ENCODE data around the gene FAM107B.
A peak's percentile ranks its signal among the peaks of the same experiment; 100 is the strongest.

FAM107B gene

GRCh38 chr10:14670551-14671240 is 104.0 kb downstream of the FAM107B start:
- Histone ChIP-seq H3K9me3 (no peaks in the 10 kb centered on the region), H3K27me3 (no peaks in the 10 kb centered on the region), H3K36me3 (no peaks in the 10 kb centered on the region), H3K27ac (peak overlapping the region in 1 of 2 donors; percentile 31), H3K4me1 (peaks cover 0 to 12% (median 0%) of the 10 kb centered on the region in 4 donors), H3K4me3 (no peak overlapping the region)
- intact Hi-C loops (cut with DNase I; ENCODE audit: low total_unique reads): no loop called here
- TF ChIP-seq CTCF (IDR thresholded peaks at IDR 0.05): no peak
- DNase-seq: no peak

DNA sequence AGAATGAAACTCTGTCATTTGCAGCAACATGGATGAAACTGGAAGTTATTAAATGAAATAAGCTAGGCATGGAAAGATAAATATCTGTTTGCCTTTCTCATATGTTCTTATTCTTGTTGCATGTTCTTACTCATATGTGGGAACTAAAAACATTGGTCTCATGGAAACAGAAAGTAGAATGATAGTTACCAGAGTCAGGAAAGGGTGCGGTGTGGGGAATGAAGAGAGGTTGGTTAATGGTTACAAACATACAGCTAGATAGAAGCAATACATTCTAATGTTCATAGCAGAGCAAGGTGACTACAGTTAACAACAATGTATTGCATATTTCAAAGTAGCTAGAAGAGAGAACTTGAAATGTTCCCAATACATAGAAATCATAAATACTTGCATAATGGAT is 105.1 kb downstream of the FAM107B start:
- Histone ChIP-seq H3K4me3 (no peak overlapping the region), H3K4me1 (peaks cover 0 to 12% (median 0%) of the 10 kb centered on the region in 4 donors), H3K27ac (no peak overlapping the region), H3K9me3 (no peaks in the 10 kb centered on the region), H3K27me3 (no peaks in the 10 kb centered on the region), H3K36me3 (no peaks in the 10 kb centered on the region)
- intact Hi-C loops (cut with DNase I; ENCODE audit: low total_unique reads): no loop called here
- DNase-seq: no peak
- TF ChIP-seq CTCF (IDR thresholded peaks at IDR 0.05): no peak

- no peak for DNase-seq
- peaks cover 0 to 12% (median 0%) of the 10 kb centered on the region in 4 donors for H3K4me1 ChIP-seq
- TF ChIP-seq CTCF (IDR thresholded peaks at IDR 0.05): no peak
- H3K4me3 ChIP-seq: no peak overlapping the region
- intact Hi-C loops (cut with DNase I; ENCODE audit: low total_unique reads): no loop called here
- H3K9me3 ChIP-seq: no peaks in the 10 kb centered on the region
- no peak overlapping the region for H3K27ac ChIP-seq
- H3K27me3 ChIP-seq: no peaks in the 10 kb centered on the region
- H3K36me3 ChIP-seq: no peaks in the 10 kb centered on the region
These were observed 106.9 kb downstream of the FAM107B start for GRCh38 chr10:14667781-14668180.

GRCh38 chr10:14667280-14667679 is 107.4 kb downstream of the FAM107B start:
- DNase-seq: no peak
- no peak for TF ChIP-seq CTCF (IDR thresholded peaks at IDR 0.05)
- H3K36me3 ChIP-seq: no peaks in the 10 kb centered on the region
- no peaks in the 10 kb centered on the region for H3K9me3 ChIP-seq
- no peak overlapping the region for H3K4me3 ChIP-seq
- intact Hi-C loops (cut with DNase I; ENCODE audit: low total_unique reads): no loop called here
- H3K27ac ChIP-seq: no peak overlapping the region
- no peaks in the 10 kb centered on the region for H3K27me3 ChIP-seq
- H3K4me1 ChIP-seq: peaks cover 0 to 12% (median 0%) of the 10 kb centered on the region in 4 donors

GRCh38 chr10:14665865-14666857 is 108.5 kb downstream of the FAM107B start:
- no peaks in the 10 kb centered on the region for H3K9me3 ChIP-seq
- intact Hi-C loops (cut with DNase I; ENCODE audit: low total_unique reads): no loop called here
- peaks cover 0 to 10% (median 0%) of the 10 kb centered on the region in 4 donors for H3K4me1 ChIP-seq
- H3K36me3 ChIP-seq: no peaks in the 10 kb centered on the region
- H3K27me3 ChIP-seq: no peaks in the 10 kb centered on the region
- no peak overlapping the region for H3K27ac ChIP-seq
- TF ChIP-seq CTCF (IDR thresholded peaks at IDR 0.05): no peak
- no peak for DNase-seq
- H3K4me3 ChIP-seq: no peak overlapping the region

Measured in tibial artery (tissue), 4 donors.